PC-3 (cell line): Measurements from ENCODE around the gene EIF2B5. TPM values are rescaled to one million over a fixed set of nuclear protein-coding genes. Genes with fewer than 3 reads are reported as not detected.

ENCODE experiments used
- ATAC-seq: fragments of 200-7000 bp; cut with Tn5 transposase; 2 replicates; pipeline ENCODE4 v1.9.1; 2020; ENCODE audit warnings: mild to moderate bottlenecking, moderate library complexity
- BruUV-seq: library from RNA; stranded (reverse); fragments of 400-500 nt; replicated peaks from 2 replicates; lab custom pipeline; 2021; lab: Mats Ljungman, UMichigan
- CTCF ChIA-PET: fragments of 300-600 bp; sonication (Branson Sonifier 250); formaldehyde crosslinking; loops from one replicate; lab custom pipeline; 2022; ENCODE audit warnings: antibody characterized with exemption; lab: Charles Lee
- POLR2A ChIA-PET: fragments of 300-600 bp; sonication (Branson Sonifier 250); formaldehyde crosslinking; loops from one replicate; lab custom pipeline; 2022; ENCODE audit warnings: antibody characterized with exemption; ENCODE audit not compliant: unreplicated experiment; lab: Charles Lee
- DNase-seq: peaks from one replicate; pipeline ENCODE4 v3.0.0-alpha.2; 2015
- H2AFZ ChIP-seq: fragments of 300-600 bp; sonication (generic); 2 replicates; pipeline ENCODE4 v1.6.0; 2016; ENCODE audit warnings: antibody characterized with exemption, low read length
- H3F3A ChIP-seq: fragments of 300-600 bp; sonication (generic); one replicate; pipeline ENCODE4 v1.6.0; 2017; ENCODE audit warnings: antibody characterized with exemption, low read length, control low read depth, mild to moderate bottlenecking; ENCODE audit not compliant: unreplicated experiment
- H3K27ac ChIP-seq: fragments of 300-600 bp; sonication (generic); 2 replicates; pipeline ENCODE4 v1.5.1; 2016; ENCODE audit warnings: mild to moderate bottlenecking, low read length
- H3K27me3 ChIP-seq: fragments of 300-600 bp; sonication (generic); 2 replicates; pipeline ENCODE4 v1.6.1; 2016; ENCODE audit warnings: low read length, mixed read lengths
- H3K36me3 ChIP-seq: fragments of 300-600 bp; sonication (generic); 2 replicates; pipeline ENCODE4 v1.6.1; 2016; ENCODE audit warnings: low read depth, mixed run types, low read length, mixed read lengths
- H3K4me1 ChIP-seq: fragments of 300-600 bp; sonication (generic); 2 replicates; pipeline ENCODE4 v1.5.1; 2016; ENCODE audit warnings: low read length; ENCODE audit not compliant: insufficient read depth
- H3K4me2 ChIP-seq: fragments of 300-600 bp; sonication (generic); 2 replicates; pipeline ENCODE4 v1.6.0; 2016; ENCODE audit warnings: low read length
- H3K4me3 ChIP-seq: fragments of 300-600 bp; sonication (generic); 2 replicates; pipeline ENCODE4 v1.5.1; 2016; ENCODE audit warnings: mild to moderate bottlenecking, low read length, mixed read lengths
- H3K79me2 ChIP-seq: fragments of 300-600 bp; sonication (generic); 2 replicates; pipeline ENCODE4 v1.6.1; 2017; ENCODE audit warnings: low read length, mixed read lengths
- H3K9ac ChIP-seq: fragments of 300-600 bp; sonication (generic); 2 replicates; pipeline ENCODE4 v1.6.0; 2016; ENCODE audit warnings: mild to moderate bottlenecking, low read length
- H3K9me2 ChIP-seq: fragments of 300-600 bp; sonication (generic); replicated peaks from 2 replicates; pipeline ENCODE4 v1.6.1; 2016; ENCODE audit warnings: mixed run types, low read length, mixed read lengths
- H3K9me3 ChIP-seq: fragments of 300-600 bp; sonication (generic); 2 replicates; pipeline ENCODE4 v1.6.1; 2016; ENCODE audit warnings: low read length, mixed read lengths
- H4K20me1 ChIP-seq: fragments of 300-600 bp; sonication (generic); 2 replicates; pipeline ENCODE4 v1.6.1; 2016; ENCODE audit warnings: low read length, mixed read lengths
- EZH2 ChIP-seq: fragments of 300-600 bp; sonication (generic); IDR thresholded peaks from one replicate; pipeline ENCODE4 v1.6.1; 2017; ENCODE audit warnings: antibody characterized with exemption, mild to moderate bottlenecking, low read length; ENCODE audit not compliant: unreplicated experiment
- EZH2phosphoT487 ChIP-seq: fragments of 300-600 bp; sonication (generic); IDR thresholded peaks from 2 replicates; pipeline ENCODE4 v1.6.1; 2018; ENCODE audit warnings: mild to moderate bottlenecking, antibody characterized with exemption, low read length, borderline replicate concordance
- intact Hi-C: fragments of 100-400 bp; cut with micrococcal nuclease; formaldehyde crosslinking; loops from 2 replicates; pipeline ENCODE4 v1.9.0; 2023
- total RNA-seq: library from RNA; depleted of rRNA; stranded (reverse); fragments of >200 nt; gene quantifications from 2 replicates; pipeline ENCODE4 v1.2.3, GENCODE V29; 2014
- TF ChIP-seq, protein P1 (sequence below): fragments of 300-600 bp; sonication (generic); conservative IDR thresholded peaks from 2 replicates; pipeline ENCODE4 v1.5.1; 2017; ENCODE audit warnings: antibody characterized with exemption, low read depth, mild to moderate bottlenecking, low read length

The EIF2B5 gene
- total RNA-seq, 1 experiment from 2014 or later: 51.3 TPM

DNA sequence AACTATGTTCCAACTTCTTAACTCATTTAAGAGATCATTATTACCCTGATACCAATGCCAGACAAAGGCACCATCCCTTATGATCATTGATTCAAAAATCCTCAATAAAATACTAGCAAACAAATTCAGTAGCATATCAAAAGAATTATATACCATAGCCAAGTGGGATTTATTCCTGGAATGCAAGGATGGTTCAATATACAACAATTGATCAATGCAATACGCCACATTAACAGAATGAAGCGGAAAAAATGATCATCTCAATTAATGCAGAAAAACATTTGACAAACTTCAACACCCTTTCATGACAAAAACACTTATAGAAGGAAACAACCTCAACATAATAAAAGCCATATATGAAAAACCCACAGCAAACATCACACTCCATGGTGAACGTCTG lies 43.0 kb upstream of the EIF2B5 start:
- no TSS peak for BruUV-seq
- no peak for DNase-seq
- POLR2A ChIA-PET: no interaction called here

DNA sequence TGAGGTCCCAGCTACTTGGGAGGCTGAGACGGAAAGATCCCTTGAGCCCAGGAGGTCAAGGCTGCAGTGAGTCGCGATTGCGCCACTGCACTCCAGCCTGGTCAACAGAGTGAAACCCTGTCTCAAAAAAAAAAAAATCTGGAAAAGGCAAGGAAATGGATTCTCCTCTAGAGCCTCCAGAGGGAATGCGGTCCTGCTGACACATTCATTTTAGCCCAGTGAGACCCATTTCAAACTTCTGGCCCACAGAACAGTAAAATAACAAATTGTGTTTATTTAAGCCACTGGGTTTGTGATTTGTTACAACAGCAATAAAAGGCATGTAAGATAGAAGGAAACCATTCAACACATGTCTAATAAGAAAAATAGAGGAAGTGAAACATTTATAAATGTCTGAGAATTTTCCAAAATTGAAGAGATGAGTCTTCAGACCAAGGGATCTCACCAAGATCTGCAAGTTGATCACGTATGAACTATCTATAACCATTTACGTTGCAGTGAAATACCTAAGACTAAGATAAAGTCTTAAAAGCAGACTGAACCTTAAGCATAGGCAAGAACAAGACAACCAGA lies 38.3 kb upstream of the EIF2B5 start, which contains the start of gene HTR3E:
TSS of gene HTR3E (plus strand) at position 254 of the 573 bp plus-strand sequence. CDS start 466 bp downstream, outside the sequence.
- H3K4me2 ChIP-seq: no peak within 1 kb of the TSS
- ATAC-seq (no peak), DNase-seq (no peak)
- no peaks in the 10 kb centered on the region for H3K36me3 ChIP-seq
- POLR2A ChIA-PET: no interaction called here
- no peaks in the 10 kb centered on the region for H3K4me1 ChIP-seq
- H3K27ac ChIP-seq: no peak within 1 kb of the TSS
- TF ChIP-seq EZH2 (no peak), EZH2phosphoT487 (no peak)
- TF ChIP-seq, protein P1, sequence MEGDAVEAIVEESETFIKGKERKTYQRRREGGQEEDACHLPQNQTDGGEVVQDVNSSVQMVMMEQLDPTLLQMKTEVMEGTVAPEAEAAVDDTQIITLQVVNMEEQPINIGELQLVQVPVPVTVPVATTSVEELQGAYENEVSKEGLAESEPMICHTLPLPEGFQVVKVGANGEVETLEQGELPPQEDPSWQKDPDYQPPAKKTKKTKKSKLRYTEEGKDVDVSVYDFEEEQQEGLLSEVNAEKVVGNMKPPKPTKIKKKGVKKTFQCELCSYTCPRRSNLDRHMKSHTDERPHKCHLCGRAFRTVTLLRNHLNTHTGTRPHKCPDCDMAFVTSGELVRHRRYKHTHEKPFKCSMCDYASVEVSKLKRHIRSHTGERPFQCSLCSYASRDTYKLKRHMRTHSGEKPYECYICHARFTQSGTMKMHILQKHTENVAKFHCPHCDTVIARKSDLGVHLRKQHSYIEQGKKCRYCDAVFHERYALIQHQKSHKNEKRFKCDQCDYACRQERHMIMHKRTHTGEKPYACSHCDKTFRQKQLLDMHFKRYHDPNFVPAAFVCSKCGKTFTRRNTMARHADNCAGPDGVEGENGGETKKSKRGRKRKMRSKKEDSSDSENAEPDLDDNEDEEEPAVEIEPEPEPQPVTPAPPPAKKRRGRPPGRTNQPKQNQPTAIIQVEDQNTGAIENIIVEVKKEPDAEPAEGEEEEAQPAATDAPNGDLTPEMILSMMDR: no peak
- H3K9ac ChIP-seq: no peak within 1 kb of the TSS
- H3F3A ChIP-seq: no peaks in the 10 kb centered on the region
- H3K79me2 ChIP-seq: no peaks in the 10 kb centered on the region
- peaks cover 4% of the 10 kb centered on the region; the same call in 1 of the 2 replicates for H3K9me3 ChIP-seq
- H3K27me3 ChIP-seq: no peaks in the 10 kb centered on the region
- BruUV-seq: no TSS peak
- CTCF ChIA-PET: no interaction called here
- no peaks in the 10 kb centered on the region for H4K20me1 ChIP-seq
- intact Hi-C loops: no loop called here
- no peak within 1 kb of the TSS for H3K4me3 ChIP-seq
- H2AFZ ChIP-seq: no peak within 1 kb of the TSS
- H3K9me2 ChIP-seq: no peaks in the 10 kb centered on the region

More for the DNA sequence above, 43.0 kb upstream of the EIF2B5 start:
- ATAC-seq: no peak
- no peak overlapping the region for H3K27ac ChIP-seq
- CTCF ChIA-PET: no interaction called here
- H3K4me3 ChIP-seq: no peak overlapping the region
- no peak overlapping the region for H3K4me2 ChIP-seq
- no peaks in the 10 kb centered on the region for H3K9me2 ChIP-seq
- no peaks in the 10 kb centered on the region for H3K4me1 ChIP-seq
- no peaks in the 10 kb centered on the region for H3K36me3 ChIP-seq
- H3K27me3 ChIP-seq: no peaks in the 10 kb centered on the region
- no peak overlapping the region for H3K9ac ChIP-seq
- H3K9me3 ChIP-seq: peaks cover 5% of the 10 kb centered on the region; the same call in 1 of the 2 replicates
- no peaks in the 10 kb centered on the region for H3K79me2 ChIP-seq
- intact Hi-C loops: no loop called here
- H2AFZ ChIP-seq: no peak overlapping the region
- H4K20me1 ChIP-seq: no peaks in the 10 kb centered on the region
- no peaks in the 10 kb centered on the region for H3F3A ChIP-seq
- TF ChIP-seq, protein P1: no peak
- TF ChIP-seq EZH2 (no peak), EZH2phosphoT487 (no peak)

DNA sequence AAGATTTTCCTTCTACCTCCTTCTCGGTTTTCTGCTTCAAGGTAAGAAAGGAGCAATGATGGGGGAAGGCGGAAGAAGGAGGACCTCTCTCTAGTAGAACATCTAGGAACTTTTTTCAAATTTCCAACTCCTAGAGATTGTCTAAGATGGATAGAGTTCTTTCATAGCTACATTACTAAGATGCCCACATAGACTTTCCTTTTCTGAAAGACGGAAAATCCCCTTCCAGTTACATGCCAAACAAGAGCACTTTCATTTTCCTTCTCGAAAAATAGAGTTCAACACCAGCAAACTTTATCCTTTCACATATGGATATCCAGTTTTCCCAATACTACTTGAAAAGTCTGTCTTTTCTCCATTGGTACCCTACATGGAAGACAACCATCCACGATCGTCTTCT lies 37.6 kb upstream of the EIF2B5 start:
- Histone ChIP-seq H3K36me3 (no peaks in the 10 kb centered on the region), H3F3A (no peaks in the 10 kb centered on the region), H3K27me3 (no peaks in the 10 kb centered on the region), H3K27ac (no peak overlapping the region), H3K9me3 (no peaks in the 10 kb centered on the region; the same call in 1 of the 2 replicates), H3K4me2 (no peak overlapping the region), H3K4me3 (no peak overlapping the region), H4K20me1 (no peaks in the 10 kb centered on the region), H3K9ac (no peak overlapping the region), H3K9me2 (no peaks in the 10 kb centered on the region), H3K4me1 (no peaks in the 10 kb centered on the region), H3K79me2 (no peaks in the 10 kb centered on the region), H2AFZ (no peak overlapping the region)
- DNase-seq (no peak), ATAC-seq (no peak)
- no TSS peak for BruUV-seq
- TF ChIP-seq, protein P1: no peak
- TF ChIP-seq EZH2phosphoT487: no peak
- no peak for TF ChIP-seq EZH2
- ChIA-PET CTCF (no interaction called here), POLR2A (no interaction called here)
- intact Hi-C loops: no loop called here
